ENCODE measurements around the gene TMPRSS3.
"Not testable (repeated sequence)": the region's sequence is repeated elsewhere in the genome, so short reads cannot be mapped to it uniquely, and the experiment has no call there.

TMPRSS3 gene

GRCh38 chr21:42412636-42412933 is 16.7 kb upstream of the TMPRSS3 start:
- H3K27me3 ChIP-seq (ENCODE audit: control insufficient read depth, insufficient read depth, low read length) = peaks cover 3% of the 10 kb centered on the region
- H3K36me3 ChIP-seq (ENCODE audit: control insufficient read depth, insufficient read depth, low read length) = no peaks in the 10 kb centered on the region
- no peaks in the 10 kb centered on the region for H3K4me1 ChIP-seq (ENCODE audit: control insufficient read depth, insufficient read depth, low read length)
- no peak overlapping the region for H3K9ac ChIP-seq (ENCODE audit: low read length)
- no peak overlapping the region for H3K4me3 ChIP-seq (ENCODE audit: low read length)
- no peak overlapping the region for H3K27ac ChIP-seq (ENCODE audit: low read depth, low read length)

GRCh38 chr21:42411891-42412635 is 16.2 kb upstream of the TMPRSS3 start:
- Histone ChIP-seq H3K27me3 (ENCODE audit: control insufficient read depth, insufficient read depth, low read length) (peaks cover 3% of the 10 kb centered on the region), H3K9ac (ENCODE audit: low read length) (no peak overlapping the region), H3K4me3 (ENCODE audit: low read length) (no peak overlapping the region), H3K36me3 (ENCODE audit: control insufficient read depth, insufficient read depth, low read length) (no peaks in the 10 kb centered on the region), H3K4me1 (ENCODE audit: control insufficient read depth, insufficient read depth, low read length) (no peaks in the 10 kb centered on the region), H3K27ac (ENCODE audit: low read depth, low read length) (no peak overlapping the region)

GRCh38 chr21:42411197-42411869 is 15.5 kb upstream of the TMPRSS3 start:
- H3K27ac ChIP-seq (ENCODE audit: low read depth, low read length) = no peak overlapping the region
- no peak overlapping the region for H3K9ac ChIP-seq (ENCODE audit: low read length)
- peaks cover 3% of the 10 kb centered on the region for H3K27me3 ChIP-seq (ENCODE audit: control insufficient read depth, insufficient read depth, low read length)
- H3K36me3 ChIP-seq (ENCODE audit: control insufficient read depth, insufficient read depth, low read length) = no peaks in the 10 kb centered on the region
- no peak overlapping the region for H3K4me3 ChIP-seq (ENCODE audit: low read length)
- H3K4me1 ChIP-seq (ENCODE audit: control insufficient read depth, insufficient read depth, low read length) = no peaks in the 10 kb centered on the region

- Histone ChIP-seq H3K36me3 (ENCODE audit: control insufficient read depth, insufficient read depth, low read length) (no peaks in the 10 kb centered on the region), H3K4me3 (ENCODE audit: low read length) (no peak overlapping the region), H3K4me1 (ENCODE audit: control insufficient read depth, insufficient read depth, low read length) (no peaks in the 10 kb centered on the region), H3K9ac (ENCODE audit: low read length) (no peak overlapping the region), H3K27me3 (ENCODE audit: control insufficient read depth, insufficient read depth, low read length) (peaks cover 3% of the 10 kb centered on the region), H3K27ac (ENCODE audit: low read depth, low read length) (no peak overlapping the region)
These were observed 13.5 kb upstream of the TMPRSS3 start for GRCh38 chr21:42409366-42409765.

GRCh38 chr21:42408718-42409117 is 12.9 kb upstream of the TMPRSS3 start:
- H3K27me3 ChIP-seq (ENCODE audit: control insufficient read depth, insufficient read depth, low read length); H3K27ac ChIP-seq (ENCODE audit: low read depth, low read length); H3K4me3 ChIP-seq (ENCODE audit: low read length); H3K36me3 ChIP-seq (ENCODE audit: control insufficient read depth, insufficient read depth, low read length); H3K4me1 ChIP-seq (ENCODE audit: control insufficient read depth, insufficient read depth, low read length); H3K9ac ChIP-seq (ENCODE audit: low read length): not testable (repeated sequence)

- Histone ChIP-seq H3K27me3 (ENCODE audit: control insufficient read depth, insufficient read depth, low read length) (peaks cover 3% of the 10 kb centered on the region), H3K9ac (ENCODE audit: low read length) (no peak overlapping the region), H3K4me3 (ENCODE audit: low read length) (no peak overlapping the region), H3K36me3 (ENCODE audit: control insufficient read depth, insufficient read depth, low read length) (no peaks in the 10 kb centered on the region), H3K27ac (ENCODE audit: low read depth, low read length) (no peak overlapping the region), H3K4me1 (ENCODE audit: control insufficient read depth, insufficient read depth, low read length) (no peaks in the 10 kb centered on the region)
These were observed 11.6 kb upstream of the TMPRSS3 start for GRCh38 chr21:42407476-42407875.

GRCh38 chr21:42406866-42407265 is 11.0 kb upstream of the TMPRSS3 start:
- Histone ChIP-seq H3K27me3 (ENCODE audit: control insufficient read depth, insufficient read depth, low read length) (peaks cover 1% of the 10 kb centered on the region), H3K27ac (ENCODE audit: low read depth, low read length) (no peak overlapping the region), H3K4me3 (ENCODE audit: low read length) (no peak overlapping the region), H3K4me1 (ENCODE audit: control insufficient read depth, insufficient read depth, low read length) (no peaks in the 10 kb centered on the region), H3K36me3 (ENCODE audit: control insufficient read depth, insufficient read depth, low read length) (no peaks in the 10 kb centered on the region), H3K9ac (ENCODE audit: low read length) (no peak overlapping the region)

GRCh38 chr21:42406201-42406621 is 10.4 kb upstream of the TMPRSS3 start:
- no peak overlapping the region for H3K27ac ChIP-seq (ENCODE audit: low read depth, low read length)
- H3K27me3 ChIP-seq (ENCODE audit: control insufficient read depth, insufficient read depth, low read length) = no peaks in the 10 kb centered on the region
- H3K4me1 ChIP-seq (ENCODE audit: control insufficient read depth, insufficient read depth, low read length) = no peaks in the 10 kb centered on the region
- H3K36me3 ChIP-seq (ENCODE audit: control insufficient read depth, insufficient read depth, low read length) = no peaks in the 10 kb centered on the region
- H3K9ac ChIP-seq (ENCODE audit: low read length) = no peak overlapping the region
- peak overlapping the region; percentile 2 for H3K4me3 ChIP-seq (ENCODE audit: low read length)

GRCh38 chr21:42405064-42406013 is 9.5 kb upstream of the TMPRSS3 start:
- Histone ChIP-seq H3K4me1 (ENCODE audit: control insufficient read depth, insufficient read depth, low read length) (no peaks in the 10 kb centered on the region), H3K27me3 (ENCODE audit: control insufficient read depth, insufficient read depth, low read length) (no peaks in the 10 kb centered on the region), H3K27ac (ENCODE audit: low read depth, low read length) (no peak overlapping the region), H3K4me3 (ENCODE audit: low read length) (no peak overlapping the region), H3K36me3 (ENCODE audit: control insufficient read depth, insufficient read depth, low read length) (no peaks in the 10 kb centered on the region), H3K9ac (ENCODE audit: low read length) (no peak overlapping the region)

- no peaks in the 10 kb centered on the region for H3K36me3 ChIP-seq (ENCODE audit: control insufficient read depth, insufficient read depth, low read length)
- no peaks in the 10 kb centered on the region for H3K27me3 ChIP-seq (ENCODE audit: control insufficient read depth, insufficient read depth, low read length)
- H3K9ac ChIP-seq (ENCODE audit: low read length) = no peak overlapping the region
- H3K4me1 ChIP-seq (ENCODE audit: control insufficient read depth, insufficient read depth, low read length) = no peaks in the 10 kb centered on the region
- H3K27ac ChIP-seq (ENCODE audit: low read depth, low read length) = no peak overlapping the region
- H3K4me3 ChIP-seq (ENCODE audit: low read length) = no peak overlapping the region
These were observed 8.7 kb upstream of the TMPRSS3 start for GRCh38 chr21:42404539-42404938.

- H3K36me3 ChIP-seq (ENCODE audit: control insufficient read depth, insufficient read depth, low read length) = no peaks in the 10 kb centered on the region
- no peak within 1 kb of the TSS for H3K9ac ChIP-seq (ENCODE audit: low read length)
- peak within 1 kb of the TSS; percentile 21 for H3K4me3 ChIP-seq (ENCODE audit: low read length)
- H3K27me3 ChIP-seq (ENCODE audit: control insufficient read depth, insufficient read depth, low read length) = no peaks in the 10 kb centered on the region
- H3K4me1 ChIP-seq (ENCODE audit: control insufficient read depth, insufficient read depth, low read length) = no peaks in the 10 kb centered on the region
- no peak within 1 kb of the TSS for H3K27ac ChIP-seq (ENCODE audit: low read depth, low read length)
These were observed 7.9 kb upstream of the TMPRSS3 start, which contains the start of gene UBASH3A for GRCh38 chr21:42403611-42404231. Gene UBASH3A (plus strand): TSS chr21:42403902. CDS start chr21:42403946, 44 bp downstream.

- no peak overlapping the region for H3K27ac ChIP-seq (ENCODE audit: low read depth, low read length)
- H3K36me3 ChIP-seq (ENCODE audit: control insufficient read depth, insufficient read depth, low read length) = no peaks in the 10 kb centered on the region
- H3K27me3 ChIP-seq (ENCODE audit: control insufficient read depth, insufficient read depth, low read length) = no peaks in the 10 kb centered on the region
- H3K9ac ChIP-seq (ENCODE audit: low read length) = no peak overlapping the region
- H3K4me1 ChIP-seq (ENCODE audit: control insufficient read depth, insufficient read depth, low read length) = no peaks in the 10 kb centered on the region
- H3K4me3 ChIP-seq (ENCODE audit: low read length) = no peak overlapping the region
These were observed 6.0 kb upstream of the TMPRSS3 start for GRCh38 chr21:42401820-42402251.
